A549 (cell line): ENCODE data around the gene MOB1B. TPM values are rescaled to one million over a fixed set of nuclear protein-coding genes. Genes with fewer than 3 reads are reported as not detected.

ENCODE experiments used
- ATAC-seq, 2 experiments: fragments of 200-7000 bp in 1 of 2; fragments of >200 bp in 1 of 2; cut with Nextera tagmentation in 1 of 2; cut with Tn5 transposase in 1 of 2; 3 replicates each; pipeline versions ENCODE4 v1.8.0 to v1.9.1; 2018 to 2020; ENCODE audit warnings: mild to moderate bottlenecking in 1 of 2, moderate library complexity in 1 of 2
- CTCF ChIA-PET: fragments of 300-600 bp; sonication (Branson Sonifier 250); formaldehyde crosslinking; extraction: SDS; loops from one replicate; lab custom pipeline; 2021; ENCODE audit warnings: antibody characterized with exemption, inconsistent platforms; lab: Yijun Ruan, JAX
- POLR2A ChIA-PET: fragments of 350-600 bp; formaldehyde crosslinking; extraction: SDS; loops from one replicate; lab custom pipeline; 2021; ENCODE audit warnings: antibody characterized with exemption, inconsistent platforms; lab: Yijun Ruan, JAX
- DNase-seq, 2 experiments: peaks; one replicate each; pipeline versions ENCODE4 v3.0.0 to v3.0.0-alpha.2; 2011 to 2016; ENCODE audit warnings: low read depth in 1 of 2, low spot score in 1 of 2
- FAIRE-seq: peaks from 2 replicates; lab custom pipeline; 2011; peaks lifted over from hg19 to GRCh38; lab: Jason Lieb, UNC
- H3K27ac ChIP-seq, 2 experiments: fragments of >200 bp; sonication (Bioruptor Twin); formaldehyde crosslinking; 3 replicates each; pipeline ENCODE4 v1.5.1; 2016 to 2017
- H3K4me1 ChIP-seq: fragments of >200 bp; sonication (Bioruptor Twin); formaldehyde crosslinking; 3 replicates; pipeline ENCODE4 v1.6.1; 2016
- H3K4me2 ChIP-seq: fragments of >200 bp; sonication (Bioruptor Twin); formaldehyde crosslinking; 3 replicates; pipeline ENCODE4 v1.6.1; 2016
- H3K4me3 ChIP-seq: fragments of >200 bp; sonication (Bioruptor Twin); formaldehyde crosslinking; 3 replicates; pipeline ENCODE4 v1.5.1; 2016
- H3K9me3 ChIP-seq: fragments of >200 bp; sonication (Bioruptor Twin); formaldehyde crosslinking; 3 replicates; pipeline ENCODE4 v1.6.1; 2016
- CBX2 ChIP-seq: fragments of 200-600 bp; sonication (generic); IDR thresholded peaks from 2 replicates; pipeline ENCODE4 v1.6.1; 2016; ENCODE audit warnings: low read depth, mild to moderate bottlenecking, borderline replicate concordance
- CHD4 ChIP-seq: fragments of 200-600 bp; sonication (generic); IDR thresholded peaks from 2 replicates; pipeline ENCODE4 v1.6.1; 2016; ENCODE audit warnings: antibody characterized with exemption, mild to moderate bottlenecking, borderline replicate concordance
- EHF ChIP-seq: fragments of 250-450 bp; sonication (Bioruptor Pico); IDR thresholded peaks from 2 replicates; pipeline ENCODE4 v1.5.0; 2020; ENCODE audit warnings: mild to moderate bottlenecking
- FOSB ChIP-seq: fragments of 250-450 bp; sonication (Bioruptor Pico); IDR thresholded peaks from 2 replicates; pipeline ENCODE4 v1.5.0; 2020; ENCODE audit warnings: mild to moderate bottlenecking, moderate library complexity
- FOSL2 ChIP-seq, 2 experiments: fragments of 450-650 bp in 1 of 2; fragments of >200 bp in 1 of 2; sonication (Bioruptor Twin) in 1 of 2; formaldehyde crosslinking; IDR thresholded peaks; 2 replicates each; pipeline versions ENCODE4 v1.5.0 to v1.6.1; 2016 to 2020; ENCODE audit warnings: mild to moderate bottlenecking in 1 of 2, moderate library complexity in 1 of 2
- FOXS1 ChIP-seq: fragments of 250-450 bp; sonication (Bioruptor Pico); IDR thresholded peaks from 2 replicates; pipeline ENCODE4 v1.5.0; 2020; ENCODE audit warnings: mild to moderate bottlenecking, moderate library complexity
- HEYL ChIP-seq: fragments of 250-450 bp; sonication (Bioruptor Pico); IDR thresholded peaks from 2 replicates; pipeline ENCODE4 v1.8.0; 2021; ENCODE audit warnings: mild to moderate bottlenecking, moderate library complexity
- HOXB13 ChIP-seq: fragments of 250-450 bp; sonication (Bioruptor Pico); IDR thresholded peaks from 2 replicates; pipeline ENCODE4 v1.5.0; 2020; ENCODE audit warnings: low read depth, mild to moderate bottlenecking, moderate library complexity
- NFE2L2 ChIP-seq: fragments of 150-350 bp; conservative IDR thresholded peaks from 2 replicates; pipeline ENCODE4 v1.6.1; 2014; ENCODE audit warnings: low read length
- NPAS2 ChIP-seq: fragments of 250-450 bp; sonication (Bioruptor Pico); IDR thresholded peaks from 2 replicates; pipeline ENCODE4 v1.8.0; 2022; ENCODE audit warnings: mild to moderate bottlenecking, moderate library complexity, borderline replicate concordance
- POLR2AphosphoS2 ChIP-seq: conservative IDR thresholded peaks from 2 replicates; pipeline ENCODE4 v1.6.1; 2012; ENCODE audit warnings: low read length, improper control_type of control experiment, inconsistent platforms
- RCOR1 ChIP-seq: fragments of 150-350 bp; IDR thresholded peaks from 2 replicates; pipeline ENCODE4 v1.6.1; 2014; ENCODE audit warnings: antibody characterized with exemption, low read length, low read depth
- RFX5 ChIP-seq: fragments of 450-650 bp; IDR thresholded peaks from 2 replicates; pipeline ENCODE4 v1.7.1; 2014; ENCODE audit warnings: antibody characterized with exemption, mild to moderate bottlenecking, moderate library complexity
- ZC3H11A ChIP-seq: fragments of 450-650 bp; IDR thresholded peaks from 2 replicates; pipeline ENCODE4 v1.6.1; 2014; ENCODE audit warnings: antibody characterized with exemption, mild to moderate bottlenecking
- ZSCAN20 ChIP-seq: fragments of 250-450 bp; sonication (Bioruptor Pico); IDR thresholded peaks from 2 replicates; pipeline ENCODE4 v1.8.0; 2022; ENCODE audit warnings: mild to moderate bottlenecking, moderate library complexity
- WGBS: methylation state at CpG from one replicate; pipeline ENCODE4 v1.1.6; 2017; ENCODE audit errors: missing lambda C conversion rate; 5-methylcytosine and 5-hydroxymethylcytosine counted together
- polyA plus RNA-seq, 4 experiments: library from polyadenylated mRNA; depleted of rRNA in 3 of 4; stranded (reverse); fragments of >200 nt; fragmentation: RNase III in 1 of 4; extraction: RNeasy Plus Mini Kit Qiagen cat#74134 plus additional on column Dnase treatment in 1 of 4; gene quantifications; 2 replicates in 3 of 4; 3 replicates in 1 of 4; pipeline ENCODE4 v1.2.3, GENCODE V29; 2011 to 2017
- TF ChIP-seq, protein P1 (sequence below): IDR thresholded peaks from 2 replicates; pipeline ENCODE4 v1.6.1; 2012
- TF ChIP-seq, protein P2 (sequence below): fragments of 250-450 bp; sonication (Bioruptor Pico); IDR thresholded peaks from 2 replicates; pipeline ENCODE4 v1.5.0; 2020; ENCODE audit warnings: low read depth, mild to moderate bottlenecking, moderate library complexity
- TF ChIP-seq, protein P3 (sequence below): fragments of 200-600 bp; sonication (generic); IDR thresholded peaks from 2 replicates; pipeline ENCODE4 v1.6.1; 2016; ENCODE audit warnings: antibody characterized with exemption, mild to moderate bottlenecking, moderate library complexity
- TF ChIP-seq, protein P4 (sequence below): fragments of >200 bp; sonication (Bioruptor Twin); formaldehyde crosslinking; IDR thresholded peaks from 3 replicates; pipeline ENCODE4 v1.6.1; 2016
- TF ChIP-seq, protein P5 (sequence below): IDR thresholded peaks from 2 replicates; pipeline ENCODE4 v1.6.1; 2012

MOB1B gene
- polyA plus RNA-seq, 2 of the 4 experiments (the other 2 are of a cell fraction), result 6.7 to 9.5 TPM

DNA sequence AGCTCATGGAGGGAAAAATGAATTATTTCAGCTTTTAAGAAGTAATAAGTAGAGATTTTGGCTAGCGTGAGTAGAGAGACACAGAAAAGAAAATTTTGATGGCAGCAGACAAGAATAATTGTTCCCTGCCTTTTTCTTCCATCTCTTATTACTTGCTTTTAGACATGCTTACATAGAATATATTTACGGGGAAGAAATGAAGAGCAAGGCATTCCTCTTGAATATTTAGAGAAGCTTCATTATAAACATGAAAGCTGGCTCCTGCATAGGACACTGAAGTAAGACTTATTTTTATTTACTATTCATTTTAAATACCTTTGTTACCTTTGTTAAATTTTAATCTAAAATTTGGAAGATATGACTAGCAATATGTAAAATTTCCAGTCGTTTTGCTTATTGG, 123.5 kb downstream of the MOB1B start:
- POLR2A ChIA-PET, result interaction anchor here (1.0 to 1.5 kb wide), 2 partner anchors 32 to 162 kb away, joined by 3 to 6 read pairs; partner anchors contain the start of gene DCK
- Histone ChIP-seq H3K4me3 (no peak overlapping the region), H3K9me3 (no peaks in the 10 kb centered on the region), H3K27ac (peak overlapping the region in 1 of 2 experiments; percentile 53; a peak in 2 of 6 replicates), H3K4me1 (peaks cover 28% of the 10 kb centered on the region), H3K4me2 (peak overlapping the region; percentile 65)
- TF ChIP-seq FOXS1 (CRISPR knock-in tag) (no peak), CHD4 (no peak), CBX2 (no peak), FOSB (no peak), NPAS2 (CRISPR knock-in tag) (no peak), HOXB13 (CRISPR knock-in tag) (no peak), RFX5 (no peak), RCOR1 (no peak), POLR2AphosphoS2 (no peak), ZSCAN20 (no peak), NFE2L2 (no peak), ZC3H11A (no peak)
- TF ChIP-seq, protein P1, sequence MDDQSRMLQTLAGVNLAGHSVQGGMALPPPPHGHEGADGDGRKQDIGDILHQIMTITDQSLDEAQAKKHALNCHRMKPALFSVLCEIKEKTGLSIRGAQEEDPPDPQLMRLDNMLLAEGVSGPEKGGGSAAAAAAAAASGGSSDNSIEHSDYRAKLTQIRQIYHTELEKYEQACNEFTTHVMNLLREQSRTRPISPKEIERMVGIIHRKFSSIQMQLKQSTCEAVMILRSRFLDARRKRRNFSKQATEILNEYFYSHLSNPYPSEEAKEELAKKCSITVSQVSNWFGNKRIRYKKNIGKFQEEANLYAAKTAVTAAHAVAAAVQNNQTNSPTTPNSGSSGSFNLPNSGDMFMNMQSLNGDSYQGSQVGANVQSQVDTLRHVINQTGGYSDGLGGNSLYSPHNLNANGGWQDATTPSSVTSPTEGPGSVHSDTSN, result no peak
- TF ChIP-seq, protein P2, sequence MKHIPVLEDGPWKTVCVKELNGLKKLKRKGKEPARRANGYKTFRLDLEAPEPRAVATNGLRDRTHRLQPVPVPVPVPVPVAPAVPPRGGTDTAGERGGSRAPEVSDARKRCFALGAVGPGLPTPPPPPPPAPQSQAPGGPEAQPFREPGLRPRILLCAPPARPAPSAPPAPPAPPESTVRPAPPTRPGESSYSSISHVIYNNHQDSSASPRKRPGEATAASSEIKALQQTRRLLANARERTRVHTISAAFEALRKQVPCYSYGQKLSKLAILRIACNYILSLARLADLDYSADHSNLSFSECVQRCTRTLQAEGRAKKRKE (CRISPR knock-in tag), result no peak
- TF ChIP-seq, protein P3, sequence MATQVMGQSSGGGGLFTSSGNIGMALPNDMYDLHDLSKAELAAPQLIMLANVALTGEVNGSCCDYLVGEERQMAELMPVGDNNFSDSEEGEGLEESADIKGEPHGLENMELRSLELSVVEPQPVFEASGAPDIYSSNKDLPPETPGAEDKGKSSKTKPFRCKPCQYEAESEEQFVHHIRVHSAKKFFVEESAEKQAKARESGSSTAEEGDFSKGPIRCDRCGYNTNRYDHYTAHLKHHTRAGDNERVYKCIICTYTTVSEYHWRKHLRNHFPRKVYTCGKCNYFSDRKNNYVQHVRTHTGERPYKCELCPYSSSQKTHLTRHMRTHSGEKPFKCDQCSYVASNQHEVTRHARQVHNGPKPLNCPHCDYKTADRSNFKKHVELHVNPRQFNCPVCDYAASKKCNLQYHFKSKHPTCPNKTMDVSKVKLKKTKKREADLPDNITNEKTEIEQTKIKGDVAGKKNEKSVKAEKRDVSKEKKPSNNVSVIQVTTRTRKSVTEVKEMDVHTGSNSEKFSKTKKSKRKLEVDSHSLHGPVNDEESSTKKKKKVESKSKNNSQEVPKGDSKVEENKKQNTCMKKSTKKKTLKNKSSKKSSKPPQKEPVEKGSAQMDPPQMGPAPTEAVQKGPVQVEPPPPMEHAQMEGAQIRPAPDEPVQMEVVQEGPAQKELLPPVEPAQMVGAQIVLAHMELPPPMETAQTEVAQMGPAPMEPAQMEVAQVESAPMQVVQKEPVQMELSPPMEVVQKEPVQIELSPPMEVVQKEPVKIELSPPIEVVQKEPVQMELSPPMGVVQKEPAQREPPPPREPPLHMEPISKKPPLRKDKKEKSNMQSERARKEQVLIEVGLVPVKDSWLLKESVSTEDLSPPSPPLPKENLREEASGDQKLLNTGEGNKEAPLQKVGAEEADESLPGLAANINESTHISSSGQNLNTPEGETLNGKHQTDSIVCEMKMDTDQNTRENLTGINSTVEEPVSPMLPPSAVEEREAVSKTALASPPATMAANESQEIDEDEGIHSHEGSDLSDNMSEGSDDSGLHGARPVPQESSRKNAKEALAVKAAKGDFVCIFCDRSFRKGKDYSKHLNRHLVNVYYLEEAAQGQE, result no peak
- WGBS, result 69% methylated on average over 3 of the region's 3 CpGs
- DNase-seq (no peak), ATAC-seq (no peak), FAIRE-seq (no peak)
- CTCF ChIA-PET, result interaction anchor here (0.9 kb wide), 1 partner anchor 13 kb away, joined by 3 read pairs; no protein-coding TSS in a partner anchor

DNA sequence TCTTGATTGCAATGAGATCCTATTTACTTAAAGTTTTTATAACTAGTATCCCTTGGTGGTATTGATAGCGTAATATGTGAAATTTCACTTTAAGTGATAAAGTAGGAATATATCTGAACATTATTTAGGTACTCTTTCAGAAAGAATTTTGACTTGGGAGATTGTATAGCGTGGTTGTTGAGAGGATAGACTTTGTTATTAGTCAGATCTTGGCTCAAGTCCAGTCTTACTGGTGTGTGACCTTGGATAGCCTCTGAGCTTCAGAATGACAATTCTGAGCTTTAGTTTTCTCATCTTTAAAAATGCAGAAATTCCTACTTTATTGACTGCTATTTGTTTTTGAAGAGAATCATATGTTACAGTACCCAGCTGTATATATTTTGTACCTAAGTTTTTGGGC, 123.9 kb downstream of the MOB1B start:
- POLR2A ChIA-PET, result interaction anchor here (1.0 to 1.5 kb wide), 2 partner anchors 33 to 162 kb away, joined by 3 to 6 read pairs; partner anchors contain the start of gene DCK
- DNase-seq, result peak; percentile 14 to 43

DNA sequence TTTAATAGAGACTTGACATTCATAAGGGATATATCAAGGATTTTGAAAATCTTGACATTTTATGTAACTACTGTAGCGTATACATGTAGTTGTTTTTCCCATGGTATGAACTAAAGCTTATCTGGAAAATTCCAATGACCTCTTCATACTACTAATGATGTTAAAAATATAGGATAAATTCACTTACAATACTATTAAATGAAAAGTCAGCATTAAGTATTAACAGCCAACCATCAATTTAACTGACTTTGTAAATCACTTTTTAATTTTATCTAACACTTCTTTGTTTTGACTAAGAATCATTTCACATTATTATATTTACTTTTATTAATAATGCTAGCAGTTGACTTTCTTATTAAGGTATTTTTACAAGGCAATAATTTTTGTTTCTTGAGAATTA, 125.4 kb downstream of the MOB1B start:
- TF ChIP-seq HEYL (CRISPR knock-in tag), result no peak
- TF ChIP-seq, protein P3, result no peak
- TF ChIP-seq, protein P4, sequence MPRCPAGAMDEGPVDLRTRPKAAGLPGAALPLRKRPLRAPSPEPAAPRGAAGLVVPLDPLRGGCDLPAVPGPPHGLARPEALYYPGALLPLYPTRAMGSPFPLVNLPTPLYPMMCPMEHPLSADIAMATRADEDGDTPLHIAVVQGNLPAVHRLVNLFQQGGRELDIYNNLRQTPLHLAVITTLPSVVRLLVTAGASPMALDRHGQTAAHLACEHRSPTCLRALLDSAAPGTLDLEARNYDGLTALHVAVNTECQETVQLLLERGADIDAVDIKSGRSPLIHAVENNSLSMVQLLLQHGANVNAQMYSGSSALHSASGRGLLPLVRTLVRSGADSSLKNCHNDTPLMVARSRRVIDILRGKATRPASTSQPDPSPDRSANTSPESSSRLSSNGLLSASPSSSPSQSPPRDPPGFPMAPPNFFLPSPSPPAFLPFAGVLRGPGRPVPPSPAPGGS, result no peak
- TF ChIP-seq, protein P5, sequence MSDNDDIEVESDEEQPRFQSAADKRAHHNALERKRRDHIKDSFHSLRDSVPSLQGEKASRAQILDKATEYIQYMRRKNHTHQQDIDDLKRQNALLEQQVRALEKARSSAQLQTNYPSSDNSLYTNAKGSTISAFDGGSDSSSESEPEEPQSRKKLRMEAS, result no peak
- ChIA-PET CTCF (no interaction called here), POLR2A (no interaction called here)
- no peak overlapping the region for H3K4me2 ChIP-seq
- FAIRE-seq, result no peak
- no peak overlapping the region for H3K27ac ChIP-seq
- no peak for ATAC-seq
- WGBS, result 100% methylated on average over 1 of the region's 1 CpG
- no peak for DNase-seq
- H3K4me1 ChIP-seq, result peaks cover 43% of the 10 kb centered on the region
- no peak overlapping the region for H3K4me3 ChIP-seq
- H3K9me3 ChIP-seq, result no peaks in the 10 kb centered on the region

More for the DNA sequence above, 123.9 kb downstream of the MOB1B start:
- H3K4me3 ChIP-seq, result no peak overlapping the region
- H3K4me1 ChIP-seq, result peaks cover 32% of the 10 kb centered on the region
- FAIRE-seq (no peak), ATAC-seq (peak; percentile 77 to 82; a peak in 4 of 6 replicates)
- H3K4me2 ChIP-seq, result peak overlapping the region; percentile 65
- H3K9me3 ChIP-seq, result no peaks in the 10 kb centered on the region
- H3K27ac ChIP-seq, result 0 out of 6 replicates have a peak overlapping the region, but pooled peaks have one; percentile 16 to 30
- 24% methylated on average over 2 of the region's 2 CpGs for WGBS
- CTCF ChIA-PET, result interaction anchor here (0.6 kb wide), 1 partner anchor 205 kb away, joined by 3 read pairs; no protein-coding TSS in a partner anchor
- TF ChIP-seq EHF (CRISPR knock-in tag) (no peak), FOSL2 (IDR thresholded peaks at IDR 0.05) (no peak), FOSL2 (CRISPR knock-in tag; IDR thresholded peaks at IDR 0.05) (0 out of 2 replicates have a peak, but pooled peaks have one; percentile 14), NPAS2 (CRISPR knock-in tag) (no peak)
